Kidney (tissue), 14 donors: ENCODE data around the gene RUSC2. TPM values are rescaled to one million over a fixed set of nuclear protein-coding genes. Genes with fewer than 3 reads are reported as not detected.

Experiments
- DNase-seq, 5 donors: peaks; one replicate each; pipeline ENCODE4 v3.0.0-alpha.2; 2013 to 2020
- FAIRE-seq: peaks from 2 replicates; lab custom pipeline; 2012; peaks lifted over from hg19 to GRCh38; lab: Jason Lieb, UNC
- H3K27ac ChIP-seq, 2 donors: one replicate each; pipeline ENCODE4 v1.7.0; 2013; ENCODE audit warnings: low read depth in 2 of 2, low read length in 2 of 2, inconsistent platforms in 1 of 2
- H3K27me3 ChIP-seq: one replicate; pipeline ENCODE4 v1.7.1; 2013; ENCODE audit warnings: low read length, inconsistent platforms; ENCODE audit not compliant: control insufficient read depth, insufficient read depth
- H3K36me3 ChIP-seq, 3 donors: one replicate each; pipeline versions ENCODE4 v1.7.0 to v1.7.1; 2013; ENCODE audit warnings: low read length in 3 of 3, control low read depth in 1 of 3, inconsistent platforms in 1 of 3; ENCODE audit not compliant: insufficient read depth in 3 of 3, control insufficient read depth in 2 of 3
- H3K4me1 ChIP-seq, 3 donors: one replicate each; pipeline versions ENCODE4 v1.7.0 to v1.7.1; 2013; ENCODE audit warnings: low read length in 3 of 3, inconsistent platforms in 1 of 3, low read depth in 1 of 3; ENCODE audit not compliant: control insufficient read depth in 2 of 3, insufficient read depth in 2 of 3
- H3K4me3 ChIP-seq, 3 donors: one replicate each; pipeline versions ENCODE4 v1.7.0 to v1.8.1; 2013; ENCODE audit warnings: low read length in 3 of 3, control low read depth in 1 of 3, inconsistent platforms in 1 of 3
- H3K9ac ChIP-seq, 3 donors: one replicate each; pipeline versions ENCODE4 v1.7.0 to v1.7.1; 2013; ENCODE audit warnings: low read length in 3 of 3, control low read depth in 1 of 3, inconsistent platforms in 1 of 3
- H3K9me3 ChIP-seq, 3 donors: one replicate each; pipeline versions ENCODE4 v1.7.0 to v1.7.1; 2013; ENCODE audit warnings: low read length in 3 of 3, control low read depth in 1 of 3, inconsistent platforms in 1 of 3; ENCODE audit not compliant: control insufficient read depth in 2 of 3, insufficient read depth in 1 of 3
- intact Hi-C: fragments of 100-400 bp; cut with DNase I; formaldehyde crosslinking; loops from one replicate; pipeline ENCODE4 v1.11.1; 2022
- polyA plus RNA-seq: library from polyadenylated mRNA; stranded (reverse); fragments of 350-450 nt; fragmentation: Illumina TruSeq; extraction: RNeasy Lipid Tissue Mini Kit (QIAGEN cat#74804); gene quantifications from one replicate; pipeline ENCODE4 v1.2.3, GENCODE V29; 2014; ENCODE audit warnings: low read depth, low replicate concordance; ENCODE audit not compliant: insufficient read depth
- total RNA-seq: library from RNA; stranded (reverse); fragmentation: NEBNext Ultra II Directional; extraction: Animal tissue kit (Norgen Biotek cat#: 25700); gene quantifications from one replicate; pipeline ENCODE4 v1.2.1, GENCODE V29; 2021
- TF ChIP-seq, protein P1 (sequence below): IDR thresholded peaks from 3 replicates; pipeline ENCODE4 v1.5.1; 2012; ENCODE audit warnings: mild to moderate bottlenecking, moderate library complexity, borderline replicate concordance; ENCODE audit not compliant: insufficient read depth; ENCODE audit errors: extremely low read depth
- donor health status: control.
- donor health status: control.
- donor health status: control.
- donor health status: control.
- donor health status: control.
- donor health status: DM: yes; HTN: yes; CAD: no.
- donor health status: Normal renal cell carcinoma (clear cell type).

RUSC2 gene
- total and polyA plus RNA-seq, 2 donors from 2014 or later: 13.4 to 27.3 TPM

DNA sequence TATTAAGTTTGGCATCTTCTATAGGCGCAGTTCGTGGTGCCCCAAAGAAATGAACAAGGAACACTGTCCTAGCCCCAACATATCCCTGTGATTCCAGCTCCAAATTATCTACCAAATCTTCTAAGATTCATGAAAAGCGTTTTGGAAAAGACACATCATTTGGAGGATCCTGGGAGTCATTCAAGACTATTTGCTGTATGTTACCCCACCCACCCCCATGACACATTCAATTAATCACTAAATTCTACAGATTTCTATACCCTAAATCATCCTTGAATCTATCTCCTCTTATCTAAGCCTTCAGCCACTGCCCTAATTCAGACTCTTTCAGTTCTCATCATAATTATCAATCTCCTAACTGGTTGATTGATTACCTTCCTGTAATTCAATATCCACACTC is 5.5 kb upstream of the RUSC2 start:
- Histone ChIP-seq H3K4me1 (peaks cover 0 to 13% (median 5%) of the 10 kb centered on the region in 3 donors), H3K4me3 (no peak overlapping the region), H3K36me3 (no peaks in the 10 kb centered on the region), H3K9ac (no peak overlapping the region), H3K9me3 (no peaks in the 10 kb centered on the region), H3K27me3 (no peaks in the 10 kb centered on the region), H3K27ac (no peak overlapping the region)
- TF ChIP-seq, protein P1, sequence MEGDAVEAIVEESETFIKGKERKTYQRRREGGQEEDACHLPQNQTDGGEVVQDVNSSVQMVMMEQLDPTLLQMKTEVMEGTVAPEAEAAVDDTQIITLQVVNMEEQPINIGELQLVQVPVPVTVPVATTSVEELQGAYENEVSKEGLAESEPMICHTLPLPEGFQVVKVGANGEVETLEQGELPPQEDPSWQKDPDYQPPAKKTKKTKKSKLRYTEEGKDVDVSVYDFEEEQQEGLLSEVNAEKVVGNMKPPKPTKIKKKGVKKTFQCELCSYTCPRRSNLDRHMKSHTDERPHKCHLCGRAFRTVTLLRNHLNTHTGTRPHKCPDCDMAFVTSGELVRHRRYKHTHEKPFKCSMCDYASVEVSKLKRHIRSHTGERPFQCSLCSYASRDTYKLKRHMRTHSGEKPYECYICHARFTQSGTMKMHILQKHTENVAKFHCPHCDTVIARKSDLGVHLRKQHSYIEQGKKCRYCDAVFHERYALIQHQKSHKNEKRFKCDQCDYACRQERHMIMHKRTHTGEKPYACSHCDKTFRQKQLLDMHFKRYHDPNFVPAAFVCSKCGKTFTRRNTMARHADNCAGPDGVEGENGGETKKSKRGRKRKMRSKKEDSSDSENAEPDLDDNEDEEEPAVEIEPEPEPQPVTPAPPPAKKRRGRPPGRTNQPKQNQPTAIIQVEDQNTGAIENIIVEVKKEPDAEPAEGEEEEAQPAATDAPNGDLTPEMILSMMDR: no peak
- no peak for DNase-seq
- intact Hi-C loops: loop anchor here (5.0 kb wide), 1 partner anchor 68 kb away; no protein-coding TSS in a partner anchor
- FAIRE-seq: no peak

DNA sequence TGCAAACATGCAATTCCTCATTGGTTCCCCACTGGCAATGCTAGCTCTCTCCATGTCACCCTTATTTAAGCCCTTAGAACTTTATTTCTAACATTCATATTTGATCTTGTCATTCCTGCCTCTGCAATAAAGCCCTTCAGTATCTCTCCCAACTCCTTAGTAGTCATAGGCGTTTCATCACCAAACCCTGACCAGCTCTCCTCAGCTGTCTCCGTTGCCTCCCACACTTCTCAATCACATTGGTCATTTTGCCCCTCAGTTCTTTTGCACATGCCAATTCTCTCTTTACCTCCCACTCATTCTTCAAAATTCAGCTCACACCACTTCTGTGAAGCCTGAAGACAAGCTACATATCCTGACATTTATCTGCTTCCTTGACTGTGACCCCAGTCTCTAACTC is 2.8 kb upstream of the RUSC2 start:
- Histone ChIP-seq H3K9ac (no peak overlapping the region), H3K9me3 (no peaks in the 10 kb centered on the region), H3K27me3 (no peaks in the 10 kb centered on the region), H3K4me1 (peaks cover 0 to 19% (median 11%) of the 10 kb centered on the region in 3 donors), H3K27ac (no peak overlapping the region), H3K4me3 (no peak overlapping the region), H3K36me3 (no peaks in the 10 kb centered on the region)
- intact Hi-C loops: no loop called here
- no peak for FAIRE-seq
- no peak for DNase-seq
- TF ChIP-seq, protein P1: no peak

DNA sequence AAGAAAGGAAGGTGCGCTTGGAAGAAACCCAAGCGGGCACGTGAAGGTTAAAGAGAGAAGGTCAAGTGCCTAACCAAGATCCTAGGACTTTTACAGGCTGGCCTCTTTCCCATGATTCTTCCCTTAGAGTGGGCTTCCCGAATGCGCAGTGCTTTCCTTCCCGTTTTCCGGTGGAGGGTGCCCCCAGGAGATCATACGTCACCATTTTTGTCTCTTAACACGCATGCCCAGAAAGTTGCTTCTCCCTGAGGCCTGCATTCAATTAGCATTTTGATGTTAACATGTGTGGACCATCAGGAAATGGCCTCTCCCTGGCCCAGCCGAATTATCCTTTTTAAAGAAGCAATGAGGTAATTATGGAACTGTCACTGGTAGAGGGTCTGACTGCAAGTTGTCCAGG is 1.9 kb upstream of the RUSC2 start:
- intact Hi-C loops: no loop called here
- DNase-seq (no peak), FAIRE-seq (no peak)
- TF ChIP-seq, protein P1: no peak
- H3K27ac ChIP-seq: no peak overlapping the region
- H3K9ac ChIP-seq: no peak overlapping the region
- peaks cover 0 to 19% (median 15%) of the 10 kb centered on the region in 3 donors for H3K4me1 ChIP-seq
- no peaks in the 10 kb centered on the region for H3K9me3 ChIP-seq
- H3K36me3 ChIP-seq: no peaks in the 10 kb centered on the region
- H3K27me3 ChIP-seq: no peaks in the 10 kb centered on the region
- H3K4me3 ChIP-seq: peak overlapping the region in 2 of 3 donors; percentile 11 to 13
